ENCODE results near the gene MYPOP. TPM values are rescaled to one million over a fixed set of nuclear protein-coding genes. Genes with fewer than 3 reads are reported as not detected.

MYPOP gene
- total RNA-seq, 1 experiment from 2014 or later: 11.1 TPM

DNA sequence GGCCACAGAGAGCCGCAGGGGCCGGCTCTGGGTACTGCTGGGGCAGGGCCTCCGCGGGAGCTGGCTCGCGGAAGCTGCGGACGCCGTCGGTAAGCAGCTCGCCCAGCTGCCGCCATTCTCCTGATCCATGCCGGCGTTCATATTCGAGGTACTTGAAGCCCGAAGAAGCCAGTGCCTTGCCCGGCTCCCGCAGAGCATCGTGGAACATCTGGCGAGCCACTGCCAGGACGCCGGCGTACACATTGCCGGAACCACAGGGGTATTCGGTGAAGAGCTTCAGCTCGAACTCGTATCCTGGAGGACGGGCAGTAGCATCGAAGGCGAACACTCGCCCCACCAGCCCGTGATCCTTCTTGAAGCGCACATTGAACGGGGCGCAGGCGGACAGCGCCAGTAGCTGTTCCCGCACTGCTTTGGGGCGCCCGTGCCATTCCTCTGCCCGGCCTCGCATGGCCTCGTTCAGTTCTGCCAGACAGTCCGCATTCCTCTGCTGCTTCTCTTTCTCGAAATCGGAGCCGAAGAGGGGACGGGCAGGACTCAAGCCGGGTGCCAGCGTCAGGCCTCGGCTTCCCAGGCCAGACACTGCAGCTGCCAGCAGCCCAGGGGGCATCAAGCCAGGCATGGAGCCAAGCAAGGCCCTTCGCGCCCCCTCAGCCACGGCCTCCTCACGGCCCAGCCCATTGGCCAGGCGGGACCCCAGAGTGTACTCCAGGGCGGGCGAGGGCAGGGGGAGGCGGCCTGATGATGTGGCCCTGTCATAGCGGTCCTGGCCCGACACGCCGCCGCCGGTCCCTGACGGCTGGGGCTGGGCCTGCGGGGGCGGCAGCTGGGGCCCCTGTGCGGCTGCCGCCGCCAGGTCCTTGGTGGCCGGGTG lies 17.5 kb downstream of the MYPOP start:
- Histone ChIP-seq H3K27me3 (ENCODE audit: control insufficient read depth, insufficient read depth, low read length) (no peaks in the 10 kb centered on the region), H3K36me3 (ENCODE audit: control insufficient read depth, insufficient read depth, low read length) (no peaks in the 10 kb centered on the region), H3K4me3 (ENCODE audit: low read depth in 2 of 2, low read length in 2 of 2) (peak overlapping the region; percentile 51 to 69), H3K27ac (ENCODE audit: low read length) (peak overlapping the region; percentile 63), H3K9me3 (ENCODE audit: control insufficient read depth, insufficient read depth, low read depth, low read length) (no peaks in the 10 kb centered on the region), H3K4me1 (ENCODE audit: control insufficient read depth, insufficient read depth, low read length) (peaks cover 9% of the 10 kb centered on the region)
- CTCF ChIA-PET: interaction anchor here (0.5 to 0.8 kb wide), 3 partner anchors 21 to 340 kb away, joined by 3 read pairs; no protein-coding TSS in a partner anchor
- POLR2A ChIA-PET: interaction anchor here (0.6 kb wide), 1 partner anchor 10 kb away, joined by 3 read pairs; no protein-coding TSS in a partner anchor
- TF ChIP-seq POLR2AphosphoS5 (IDR thresholded peaks at IDR 0.05; ENCODE audit: low read depth, low read length) (no peak), SIN3A (IDR thresholded peaks at IDR 0.05; ENCODE audit: borderline replicate concordance, insufficient read depth, low read depth, low read length) (no peak), TCF7L2 (IDR thresholded peaks at IDR 0.05; ENCODE audit: low read depth, low read length) (no peak)
- TF ChIP-seq, protein P1, sequence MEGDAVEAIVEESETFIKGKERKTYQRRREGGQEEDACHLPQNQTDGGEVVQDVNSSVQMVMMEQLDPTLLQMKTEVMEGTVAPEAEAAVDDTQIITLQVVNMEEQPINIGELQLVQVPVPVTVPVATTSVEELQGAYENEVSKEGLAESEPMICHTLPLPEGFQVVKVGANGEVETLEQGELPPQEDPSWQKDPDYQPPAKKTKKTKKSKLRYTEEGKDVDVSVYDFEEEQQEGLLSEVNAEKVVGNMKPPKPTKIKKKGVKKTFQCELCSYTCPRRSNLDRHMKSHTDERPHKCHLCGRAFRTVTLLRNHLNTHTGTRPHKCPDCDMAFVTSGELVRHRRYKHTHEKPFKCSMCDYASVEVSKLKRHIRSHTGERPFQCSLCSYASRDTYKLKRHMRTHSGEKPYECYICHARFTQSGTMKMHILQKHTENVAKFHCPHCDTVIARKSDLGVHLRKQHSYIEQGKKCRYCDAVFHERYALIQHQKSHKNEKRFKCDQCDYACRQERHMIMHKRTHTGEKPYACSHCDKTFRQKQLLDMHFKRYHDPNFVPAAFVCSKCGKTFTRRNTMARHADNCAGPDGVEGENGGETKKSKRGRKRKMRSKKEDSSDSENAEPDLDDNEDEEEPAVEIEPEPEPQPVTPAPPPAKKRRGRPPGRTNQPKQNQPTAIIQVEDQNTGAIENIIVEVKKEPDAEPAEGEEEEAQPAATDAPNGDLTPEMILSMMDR (IDR thresholded peaks at IDR 0.05): no peak
- TF ChIP-seq, protein P2, sequence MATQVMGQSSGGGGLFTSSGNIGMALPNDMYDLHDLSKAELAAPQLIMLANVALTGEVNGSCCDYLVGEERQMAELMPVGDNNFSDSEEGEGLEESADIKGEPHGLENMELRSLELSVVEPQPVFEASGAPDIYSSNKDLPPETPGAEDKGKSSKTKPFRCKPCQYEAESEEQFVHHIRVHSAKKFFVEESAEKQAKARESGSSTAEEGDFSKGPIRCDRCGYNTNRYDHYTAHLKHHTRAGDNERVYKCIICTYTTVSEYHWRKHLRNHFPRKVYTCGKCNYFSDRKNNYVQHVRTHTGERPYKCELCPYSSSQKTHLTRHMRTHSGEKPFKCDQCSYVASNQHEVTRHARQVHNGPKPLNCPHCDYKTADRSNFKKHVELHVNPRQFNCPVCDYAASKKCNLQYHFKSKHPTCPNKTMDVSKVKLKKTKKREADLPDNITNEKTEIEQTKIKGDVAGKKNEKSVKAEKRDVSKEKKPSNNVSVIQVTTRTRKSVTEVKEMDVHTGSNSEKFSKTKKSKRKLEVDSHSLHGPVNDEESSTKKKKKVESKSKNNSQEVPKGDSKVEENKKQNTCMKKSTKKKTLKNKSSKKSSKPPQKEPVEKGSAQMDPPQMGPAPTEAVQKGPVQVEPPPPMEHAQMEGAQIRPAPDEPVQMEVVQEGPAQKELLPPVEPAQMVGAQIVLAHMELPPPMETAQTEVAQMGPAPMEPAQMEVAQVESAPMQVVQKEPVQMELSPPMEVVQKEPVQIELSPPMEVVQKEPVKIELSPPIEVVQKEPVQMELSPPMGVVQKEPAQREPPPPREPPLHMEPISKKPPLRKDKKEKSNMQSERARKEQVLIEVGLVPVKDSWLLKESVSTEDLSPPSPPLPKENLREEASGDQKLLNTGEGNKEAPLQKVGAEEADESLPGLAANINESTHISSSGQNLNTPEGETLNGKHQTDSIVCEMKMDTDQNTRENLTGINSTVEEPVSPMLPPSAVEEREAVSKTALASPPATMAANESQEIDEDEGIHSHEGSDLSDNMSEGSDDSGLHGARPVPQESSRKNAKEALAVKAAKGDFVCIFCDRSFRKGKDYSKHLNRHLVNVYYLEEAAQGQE (IDR thresholded peaks at IDR 0.05; ENCODE audit: insufficient read depth in 1 of 2, low read depth in 2 of 2, low read length in 1 of 2): no peak
- no peak for DNase-seq (ENCODE audit: low read depth, low spot score)
- in situ Hi-C loops (cut with HindIII; ENCODE audit: low pct_unique_long_range_greater_than_20kb, low sequenced_read_pairs) (no loop called here), intact Hi-C loops (cut with micrococcal nuclease; ENCODE audit: unreplicated experiment) (no loop called here)
- BruUV-seq (replicated peaks): no TSS peak
- peak; percentile 13; the same call in 1 of the 2 replicates for ATAC-seq

DNA sequence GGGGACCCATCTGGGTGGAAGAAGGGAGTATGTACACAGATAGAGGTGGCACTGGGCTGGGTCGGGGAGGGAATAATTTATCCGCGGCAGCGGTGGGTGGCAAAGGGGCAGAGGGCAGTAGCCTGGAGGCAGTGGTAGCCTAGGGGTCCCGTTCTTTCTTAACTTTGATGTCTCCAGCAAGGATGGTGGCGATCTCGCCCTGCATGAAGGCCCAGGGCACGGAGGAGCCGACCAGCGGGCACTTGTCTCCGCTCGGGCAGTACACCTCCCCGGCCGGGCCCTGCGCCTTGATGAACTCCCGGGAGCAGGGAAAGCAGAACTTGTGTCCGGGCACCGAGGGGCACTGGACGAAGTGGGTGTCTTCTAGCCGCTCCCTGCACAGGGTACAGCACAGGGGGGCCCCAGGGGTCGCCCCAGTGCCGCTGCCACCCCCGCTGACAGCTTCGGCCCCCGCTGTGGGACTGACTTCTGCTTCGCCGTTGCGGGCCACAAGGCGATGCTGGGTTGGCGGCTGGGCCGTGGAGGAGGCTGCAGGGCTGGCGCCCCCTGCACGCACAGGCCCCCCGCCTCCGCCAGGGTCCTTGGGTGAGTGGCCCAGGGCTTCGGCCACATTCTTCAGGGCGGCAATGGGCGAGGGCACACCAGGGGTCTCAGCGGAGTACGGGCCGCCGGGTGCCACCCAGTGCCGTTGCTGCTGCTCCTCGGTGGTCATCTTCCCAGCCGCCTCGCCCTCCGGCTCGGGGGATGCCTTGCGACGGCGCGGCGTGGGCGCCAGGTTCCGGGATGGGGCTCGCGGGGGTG lies 18.3 kb downstream of the MYPOP start:
- ATAC-seq (no peak), DNase-seq (ENCODE audit: low read depth, low spot score) (no peak)
- BruUV-seq (replicated peaks): no TSS peak
- Histone ChIP-seq H3K27ac (ENCODE audit: low read length) (peak overlapping the region; percentile 57), H3K4me1 (ENCODE audit: control insufficient read depth, insufficient read depth, low read length) (peaks cover 9% of the 10 kb centered on the region), H3K27me3 (ENCODE audit: control insufficient read depth, insufficient read depth, low read length) (no peaks in the 10 kb centered on the region), H3K4me3 (ENCODE audit: low read depth in 2 of 2, low read length in 2 of 2) (peak overlapping the region; percentile 51 to 69), H3K9me3 (ENCODE audit: control insufficient read depth, insufficient read depth, low read depth, low read length) (no peaks in the 10 kb centered on the region), H3K36me3 (ENCODE audit: control insufficient read depth, insufficient read depth, low read length) (no peaks in the 10 kb centered on the region)
- in situ Hi-C loops (cut with HindIII; ENCODE audit: low pct_unique_long_range_greater_than_20kb, low sequenced_read_pairs): no loop called here
- intact Hi-C loops (cut with micrococcal nuclease; ENCODE audit: unreplicated experiment): no loop called here
- ChIA-PET POLR2A (no interaction called here), CTCF (interaction anchor here (0.6 kb wide), 1 partner anchor 67 kb away, joined by 4 read pairs; no protein-coding TSS in a partner anchor)
- TF ChIP-seq, protein P1 (IDR thresholded peaks at IDR 0.05): no peak
- TF ChIP-seq POLR2AphosphoS5 (IDR thresholded peaks at IDR 0.05; ENCODE audit: low read depth, low read length): no peak
- TF ChIP-seq, protein P2 (IDR thresholded peaks at IDR 0.05; ENCODE audit: insufficient read depth in 1 of 2, low read depth in 2 of 2, low read length in 1 of 2): no peak
- no peak for TF ChIP-seq SIN3A (IDR thresholded peaks at IDR 0.05; ENCODE audit: borderline replicate concordance, insufficient read depth, low read depth, low read length)
- TF ChIP-seq TCF7L2 (IDR thresholded peaks at IDR 0.05; ENCODE audit: low read depth, low read length): no peak

Data from Panc1 (cell line).